ENCODE data around the gene RPL39.
A peak's percentile ranks its signal among the peaks of the same experiment; 100 is the strongest.

- TF ChIP-seq CTCF (conservative IDR thresholded peaks at IDR 0.05; ENCODE audit: low read length): peak; percentile 36
- TF ChIP-seq EZH2phosphoT487 (IDR thresholded peaks at IDR 0.05; ENCODE audit: borderline replicate concordance): no peak
Measured at GRCh38 chrX:119790977-119791436, 423 bp downstream of the RPL39 start.
